ENCODE results near the gene SLC25A47.
A peak's percentile ranks its signal among the peaks of the same experiment; 100 is the strongest.

Gene SLC25A47

DNA sequence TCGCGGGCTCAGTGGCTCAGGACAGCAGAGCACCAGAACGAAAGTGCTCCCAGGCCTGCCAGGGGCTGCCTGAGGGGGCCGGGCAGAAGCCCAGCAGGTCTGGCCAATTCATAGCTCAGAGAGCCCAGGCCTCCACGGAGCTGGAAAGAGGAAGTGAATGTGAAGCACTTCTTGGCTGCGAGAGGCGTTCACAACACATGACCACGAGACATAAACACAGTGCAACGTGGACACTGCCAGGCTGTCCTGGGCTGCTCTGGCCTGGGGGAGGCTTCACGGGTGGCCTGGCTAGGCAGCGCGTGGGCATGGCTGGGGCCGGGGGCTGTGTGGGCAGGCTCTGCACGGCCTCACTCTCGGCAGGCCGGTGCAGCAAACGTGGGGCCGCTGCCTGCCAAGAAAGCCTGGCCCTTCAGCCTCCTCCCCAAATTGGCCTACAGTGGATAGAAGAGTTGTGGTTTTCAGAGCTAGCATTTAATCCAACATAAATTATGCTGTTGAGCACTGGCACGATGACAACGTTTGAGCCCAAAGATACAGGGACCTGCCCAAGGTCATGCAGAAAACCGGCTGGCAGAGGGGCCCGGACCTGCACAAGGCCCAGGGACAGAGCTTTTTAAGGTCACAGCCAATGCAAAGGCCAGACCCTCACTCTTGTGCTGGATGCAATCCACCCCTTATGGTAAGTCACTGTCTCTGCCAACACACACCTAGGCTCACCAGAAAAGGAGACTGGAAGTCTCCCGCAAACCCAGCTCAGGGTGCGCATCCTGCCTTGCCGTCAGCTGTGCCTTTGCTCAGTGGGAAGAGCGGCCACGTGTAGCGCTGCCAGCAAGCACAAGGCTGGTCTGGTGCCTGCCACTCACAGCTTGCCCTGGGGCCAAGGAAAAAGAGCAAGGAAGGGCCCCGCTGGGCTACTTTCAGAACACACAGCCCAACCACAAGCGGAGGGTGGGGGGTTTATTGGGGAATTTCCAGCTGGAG, 25.5 kb upstream of the SLC25A47 start:
- Histone ChIP-seq H3K4me1 (ENCODE audit: control insufficient read depth, insufficient read depth, low read length) (no peaks in the 10 kb centered on the region), H3K9me3 (ENCODE audit: control insufficient read depth, insufficient read depth, low read length) (no peaks in the 10 kb centered on the region), H3K27ac (ENCODE audit: low read depth, low read length) (no peak overlapping the region), H3K36me3 (ENCODE audit: control insufficient read depth, insufficient read depth, low read length) (peaks cover 47% of the 10 kb centered on the region), H3K4me3 (ENCODE audit: low read depth, low read length) (no peak overlapping the region), H3K9ac (ENCODE audit: low read depth, low read length) (no peak overlapping the region), H3K27me3 (ENCODE audit: control insufficient read depth, insufficient read depth, low read length) (no peaks in the 10 kb centered on the region)

DNA sequence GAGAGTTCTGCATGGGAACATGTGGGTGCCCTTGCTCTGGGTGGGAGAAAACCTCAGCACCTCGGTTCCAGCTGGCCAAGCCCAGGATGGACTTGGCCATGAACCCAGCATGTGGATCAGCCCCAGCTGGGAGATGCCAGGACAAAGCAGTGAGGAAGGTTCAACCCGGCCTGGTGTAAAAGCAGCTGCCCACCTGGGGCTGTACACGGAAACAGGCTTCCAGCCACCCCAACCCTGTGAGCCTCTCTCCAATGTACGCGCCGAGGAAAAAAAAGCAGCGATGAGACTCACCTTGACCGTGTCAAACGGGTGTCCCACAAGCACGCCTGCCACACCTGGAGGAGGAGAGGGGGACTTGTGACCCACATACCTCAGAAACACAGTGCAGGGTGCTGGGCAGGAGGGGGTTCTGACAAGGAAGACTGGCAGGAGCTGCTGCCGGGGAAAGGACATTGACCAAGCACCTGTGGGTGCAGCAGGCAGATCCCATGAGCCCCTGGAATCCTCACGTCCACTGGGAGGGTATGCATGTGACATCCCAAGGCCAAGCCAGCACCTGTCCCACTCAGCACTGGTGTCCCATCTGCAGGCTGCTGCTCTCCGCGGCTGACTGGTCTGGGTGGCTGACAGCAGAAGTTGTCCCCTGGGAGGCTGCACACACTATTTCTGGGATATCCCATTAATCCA, 24.4 kb upstream of the SLC25A47 start:
- Histone ChIP-seq H3K9me3 (ENCODE audit: control insufficient read depth, insufficient read depth, low read length) (no peaks in the 10 kb centered on the region), H3K4me1 (ENCODE audit: control insufficient read depth, insufficient read depth, low read length) (peaks cover under 1% of the 10 kb centered on the region; the same call in 1 of the 2 replicates), H3K27me3 (ENCODE audit: control insufficient read depth, insufficient read depth, low read length) (no peaks in the 10 kb centered on the region), H3K4me3 (ENCODE audit: low read depth, low read length) (no peak overlapping the region), H3K9ac (ENCODE audit: low read depth, low read length) (no peak overlapping the region), H3K27ac (ENCODE audit: low read depth, low read length) (no peak overlapping the region), H3K36me3 (ENCODE audit: control insufficient read depth, insufficient read depth, low read length) (peaks cover 36% of the 10 kb centered on the region)

DNA sequence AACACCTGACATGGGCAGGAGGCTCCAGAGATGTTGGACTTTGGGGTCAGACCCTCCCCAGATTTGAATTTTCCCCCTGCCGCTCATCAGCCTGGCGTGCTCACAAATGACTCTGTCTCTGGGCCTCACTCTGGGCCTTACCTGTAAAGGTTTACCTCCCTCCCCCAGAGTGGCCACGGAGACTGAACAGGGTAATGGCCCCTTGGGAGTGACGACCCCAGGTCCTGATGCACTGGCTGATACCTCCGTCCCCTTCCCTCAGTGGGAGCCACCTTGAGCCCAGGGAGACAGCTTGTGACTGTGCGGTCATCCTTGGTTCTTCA, 23.9 kb upstream of the SLC25A47 start:
- Histone ChIP-seq H3K4me1 (ENCODE audit: control insufficient read depth, insufficient read depth, low read length) (peaks cover 5% of the 10 kb centered on the region), H3K9me3 (ENCODE audit: control insufficient read depth, insufficient read depth, low read length) (no peaks in the 10 kb centered on the region), H3K27me3 (ENCODE audit: control insufficient read depth, insufficient read depth, low read length) (no peaks in the 10 kb centered on the region), H3K9ac (ENCODE audit: low read depth, low read length) (no peak overlapping the region), H3K27ac (ENCODE audit: low read depth, low read length) (no peak overlapping the region), H3K4me3 (ENCODE audit: low read depth, low read length) (no peak overlapping the region), H3K36me3 (ENCODE audit: control insufficient read depth, insufficient read depth, low read length) (peaks cover 37% of the 10 kb centered on the region)

DNA sequence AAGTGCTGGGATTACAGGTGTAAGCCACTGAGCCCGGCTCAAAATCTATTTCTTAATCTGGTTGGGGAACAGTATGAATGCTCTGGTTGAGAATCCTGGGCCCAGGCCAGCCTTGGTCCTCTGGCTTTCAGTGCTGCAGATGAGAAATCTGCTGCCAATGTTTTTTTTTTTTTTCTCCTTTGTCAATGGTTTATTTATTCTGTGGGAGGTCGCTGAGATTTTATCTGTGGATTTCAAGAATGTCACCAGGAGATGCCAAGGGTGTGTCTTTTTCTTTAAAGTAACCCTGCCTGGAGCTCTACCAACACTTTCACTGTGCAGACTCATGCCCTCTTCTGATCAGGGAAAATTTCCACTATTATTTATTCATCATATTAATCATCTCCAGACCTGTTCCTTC, 20.5 kb upstream of the SLC25A47 start:
- H3K27me3 ChIP-seq (ENCODE audit: control insufficient read depth, insufficient read depth, low read length), result no peaks in the 10 kb centered on the region
- H3K4me3 ChIP-seq (ENCODE audit: low read depth, low read length), result no peak overlapping the region
- peaks cover 13% of the 10 kb centered on the region for H3K4me1 ChIP-seq (ENCODE audit: control insufficient read depth, insufficient read depth, low read length)
- H3K27ac ChIP-seq (ENCODE audit: low read depth, low read length), result no peak overlapping the region
- peaks cover 24% of the 10 kb centered on the region for H3K36me3 ChIP-seq (ENCODE audit: control insufficient read depth, insufficient read depth, low read length)
- no peaks in the 10 kb centered on the region for H3K9me3 ChIP-seq (ENCODE audit: control insufficient read depth, insufficient read depth, low read length)
- H3K9ac ChIP-seq (ENCODE audit: low read depth, low read length), result no peak overlapping the region

DNA sequence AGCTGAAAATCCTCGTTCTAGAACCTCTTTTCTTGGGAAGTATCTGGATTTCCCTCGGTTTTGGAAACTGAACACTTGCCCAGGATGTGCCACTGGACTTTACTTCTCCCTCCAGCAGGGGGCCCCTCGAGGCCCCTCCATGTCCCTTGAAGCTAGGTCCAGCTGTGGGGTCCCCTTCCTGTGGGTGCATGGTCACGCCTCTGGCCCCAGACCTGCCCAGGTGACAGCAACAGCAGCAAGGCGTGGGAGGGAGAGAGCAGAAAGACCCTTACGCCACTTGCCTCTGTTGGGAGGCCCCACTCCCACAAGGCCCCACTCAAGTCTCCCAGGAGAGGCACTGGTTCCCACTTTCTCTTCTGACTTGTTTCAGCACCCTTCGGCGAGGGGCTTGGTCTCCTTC, 20.0 kb upstream of the SLC25A47 start:
- Histone ChIP-seq H3K27me3 (ENCODE audit: control insufficient read depth, insufficient read depth, low read length) (no peaks in the 10 kb centered on the region), H3K27ac (ENCODE audit: low read depth, low read length) (no peak overlapping the region), H3K9me3 (ENCODE audit: control insufficient read depth, insufficient read depth, low read length) (no peaks in the 10 kb centered on the region), H3K4me3 (ENCODE audit: low read depth, low read length) (no peak overlapping the region), H3K9ac (ENCODE audit: low read depth, low read length) (no peak overlapping the region), H3K4me1 (ENCODE audit: control insufficient read depth, insufficient read depth, low read length) (peaks cover 19% of the 10 kb centered on the region), H3K36me3 (ENCODE audit: control insufficient read depth, insufficient read depth, low read length) (peaks cover 20% of the 10 kb centered on the region)

DNA sequence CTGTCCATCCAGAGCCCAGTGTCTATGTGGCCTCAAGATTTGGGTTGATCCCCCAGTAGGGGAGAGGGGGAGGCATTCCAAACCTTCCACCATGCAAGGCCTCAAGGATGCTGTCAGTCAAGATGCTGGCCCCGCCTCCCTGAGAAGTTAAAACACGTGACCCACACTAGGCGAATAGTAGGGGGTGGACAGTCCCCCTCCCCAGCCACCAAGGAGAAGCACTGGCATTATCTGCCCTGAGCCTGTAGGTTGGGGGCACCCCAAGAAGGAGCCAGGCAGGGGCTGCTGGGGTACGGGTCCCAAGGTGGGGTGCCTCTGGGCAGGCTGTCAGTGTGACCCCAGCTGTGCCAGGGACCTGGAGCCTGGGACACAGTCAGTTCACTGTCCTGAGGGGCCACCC, 19.2 kb upstream of the SLC25A47 start:
- H3K27me3 ChIP-seq (ENCODE audit: control insufficient read depth, insufficient read depth, low read length), result no peaks in the 10 kb centered on the region
- H3K4me3 ChIP-seq (ENCODE audit: low read depth, low read length), result peak overlapping the region; percentile 77; the same call in 1 of the 2 replicates
- no peak overlapping the region for H3K27ac ChIP-seq (ENCODE audit: low read depth, low read length)
- no peak overlapping the region for H3K9ac ChIP-seq (ENCODE audit: low read depth, low read length)
- H3K4me1 ChIP-seq (ENCODE audit: control insufficient read depth, insufficient read depth, low read length), result peaks cover 20% of the 10 kb centered on the region
- no peaks in the 10 kb centered on the region for H3K9me3 ChIP-seq (ENCODE audit: control insufficient read depth, insufficient read depth, low read length)
- H3K36me3 ChIP-seq (ENCODE audit: control insufficient read depth, insufficient read depth, low read length), result peaks cover 12% of the 10 kb centered on the region

DNA sequence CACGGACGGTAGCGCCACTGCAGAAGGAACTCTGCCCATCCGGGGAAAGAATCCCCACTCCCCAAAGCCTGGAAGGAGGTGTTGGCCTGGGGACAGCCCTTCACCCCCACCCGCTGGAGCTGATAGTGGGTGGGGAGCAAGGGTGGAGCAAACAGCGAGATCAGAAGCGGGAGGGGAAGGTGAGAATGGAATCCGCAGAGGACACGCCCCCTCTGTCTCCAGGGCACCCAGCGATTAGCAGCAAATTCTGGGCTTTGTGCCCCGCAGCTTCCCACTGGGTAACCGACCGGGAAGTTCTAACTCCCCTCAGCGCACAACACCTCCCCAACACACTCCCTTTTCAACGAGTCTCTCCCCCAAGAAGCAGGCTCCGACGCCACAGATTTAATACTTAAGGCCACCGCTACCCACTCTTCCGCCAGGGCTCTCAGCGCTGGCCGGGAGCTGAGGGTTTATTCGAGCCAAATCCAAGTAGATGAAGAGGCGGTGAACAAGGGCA, 18.3 kb upstream of the SLC25A47 start:
- no peaks in the 10 kb centered on the region for H3K9me3 ChIP-seq (ENCODE audit: control insufficient read depth, insufficient read depth, low read length)
- no peak overlapping the region; the same call in 1 of the 2 replicates for H3K9ac ChIP-seq (ENCODE audit: low read depth, low read length)
- H3K27ac ChIP-seq (ENCODE audit: low read depth, low read length), result peak overlapping the region; percentile 83
- peaks cover 22% of the 10 kb centered on the region for H3K4me1 ChIP-seq (ENCODE audit: control insufficient read depth, insufficient read depth, low read length)
- H3K36me3 ChIP-seq (ENCODE audit: control insufficient read depth, insufficient read depth, low read length), result peaks cover 6% of the 10 kb centered on the region; the same call in 1 of the 2 replicates
- H3K4me3 ChIP-seq (ENCODE audit: low read depth, low read length), result peak overlapping the region; percentile 77
- no peaks in the 10 kb centered on the region for H3K27me3 ChIP-seq (ENCODE audit: control insufficient read depth, insufficient read depth, low read length)

DNA sequence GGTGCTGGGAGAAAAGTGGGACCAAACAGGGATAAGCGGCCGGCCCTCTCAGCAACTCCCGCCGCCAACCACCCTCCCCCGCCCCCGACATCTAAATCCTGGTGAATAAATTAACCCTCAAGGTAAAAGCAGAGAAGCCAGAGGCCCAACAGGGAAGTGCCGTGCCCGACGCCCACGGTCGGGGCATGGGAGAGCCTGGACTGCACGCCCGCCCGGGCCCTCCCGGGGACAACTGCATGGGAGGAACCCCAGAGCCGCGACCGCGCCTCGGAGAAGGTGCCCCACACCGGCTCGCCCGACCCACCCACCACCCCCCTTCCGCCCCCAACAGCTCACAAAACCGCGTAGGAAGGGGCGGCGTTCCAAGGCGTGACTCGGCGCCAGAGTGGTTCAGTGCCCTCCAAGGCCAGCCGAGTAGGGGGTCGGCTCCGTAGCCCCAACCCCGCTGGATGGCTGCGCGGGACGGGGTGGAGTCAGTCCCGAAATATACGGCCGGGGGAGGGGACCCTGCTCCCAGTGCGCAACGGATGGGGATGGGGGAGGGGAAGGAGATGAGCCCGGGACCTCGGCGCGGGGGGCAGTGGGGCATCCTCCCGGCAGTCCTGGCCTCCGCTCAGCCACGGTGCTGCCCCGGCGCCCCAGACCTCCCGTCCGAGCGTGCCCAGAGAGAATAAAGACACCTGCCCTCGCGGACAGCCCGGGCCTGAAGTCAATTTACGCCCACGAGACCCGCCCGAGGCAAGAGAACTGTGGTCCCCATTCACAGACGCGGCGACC, 17.6 kb upstream of the SLC25A47 start:
- Histone ChIP-seq H3K27me3 (ENCODE audit: control insufficient read depth, insufficient read depth, low read length) (no peaks in the 10 kb centered on the region), H3K27ac (ENCODE audit: low read depth, low read length) (peak overlapping the region; percentile 83), H3K36me3 (ENCODE audit: control insufficient read depth, insufficient read depth, low read length) (peaks cover 6% of the 10 kb centered on the region; the same call in 1 of the 2 replicates), H3K4me3 (ENCODE audit: low read depth, low read length) (peak overlapping the region; percentile 77), H3K9ac (ENCODE audit: low read depth, low read length) (peak overlapping the region; percentile 67; the same call in 1 of the 2 replicates), H3K4me1 (ENCODE audit: control insufficient read depth, insufficient read depth, low read length) (peaks cover 22% of the 10 kb centered on the region), H3K9me3 (ENCODE audit: control insufficient read depth, insufficient read depth, low read length) (no peaks in the 10 kb centered on the region)

DNA sequence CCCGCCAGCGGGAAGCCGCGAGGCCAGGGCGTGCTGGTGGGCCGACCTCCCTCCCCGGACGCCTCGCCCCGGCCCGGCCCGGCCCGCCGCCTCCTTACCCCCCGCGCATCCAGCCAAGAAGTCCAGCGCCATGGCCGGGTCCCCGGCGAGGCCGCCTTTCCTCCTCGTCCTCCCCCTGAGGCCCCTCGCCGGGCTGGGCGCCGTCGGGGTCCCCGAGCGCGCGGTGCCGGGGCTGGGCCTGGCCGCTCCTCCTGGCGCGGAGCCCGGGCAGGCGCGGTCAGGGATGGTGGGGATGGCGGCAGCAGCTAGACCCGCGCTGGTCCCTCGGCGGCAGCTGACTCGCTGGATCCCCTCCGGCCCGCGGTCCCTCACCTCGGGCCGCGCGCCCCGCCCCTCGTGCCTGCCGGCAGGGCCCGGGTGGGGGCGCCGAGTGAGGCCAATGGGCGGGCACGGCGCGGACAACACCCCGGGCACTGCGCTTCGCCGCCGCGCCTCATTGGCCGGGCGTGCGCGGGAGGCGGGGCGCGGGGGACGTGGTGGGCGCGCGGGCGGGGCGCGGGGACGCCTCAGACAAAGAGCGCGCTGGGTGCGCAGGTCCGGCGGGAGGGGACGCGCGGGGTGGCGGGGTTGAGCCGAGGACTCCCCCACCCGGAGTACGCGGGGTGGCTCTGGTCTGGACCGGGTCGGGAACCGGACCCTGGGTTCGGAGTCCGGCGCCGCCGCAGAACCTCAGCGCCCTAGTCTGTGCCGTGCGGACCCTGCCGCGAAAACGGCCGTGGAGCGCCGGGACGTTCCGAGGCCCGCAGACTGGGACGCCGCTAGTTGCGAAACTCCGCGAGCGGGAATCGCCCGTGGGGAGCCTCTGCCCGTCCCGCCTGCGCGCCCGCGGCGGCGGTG, 16.8 kb upstream of the SLC25A47 start, which contains the start of gene SLC25A29:
Gene SLC25A29 (minus strand): TSS at position 344 of the 897 bp plus-strand sequence. CDS start 212 bp downstream, at position 132.
- Histone ChIP-seq H3K4me3 (ENCODE audit: low read depth, low read length) (peak within 1 kb of the TSS; percentile 77), H3K9ac (ENCODE audit: low read depth, low read length) (peak within 1 kb of the TSS; percentile 85), H3K9me3 (ENCODE audit: control insufficient read depth, insufficient read depth, low read length) (no peaks in the 10 kb centered on the region), H3K27ac (ENCODE audit: low read depth, low read length) (peak within 1 kb of the TSS; percentile 83), H3K4me1 (ENCODE audit: control insufficient read depth, insufficient read depth, low read length) (peaks cover 27% of the 10 kb centered on the region), H3K36me3 (ENCODE audit: control insufficient read depth, insufficient read depth, low read length) (peaks cover 6% of the 10 kb centered on the region; the same call in 1 of the 2 replicates), H3K27me3 (ENCODE audit: control insufficient read depth, insufficient read depth, low read length) (no peaks in the 10 kb centered on the region)
